Measurements from ENCODE around the gene ARHGEF37. TPM values are rescaled to one million over a fixed set of nuclear protein-coding genes. Genes with fewer than 3 reads are reported as not detected.

The ARHGEF37 gene
- total RNA-seq, 1 donor from 2014 or later = 4.1 TPM

DNA sequence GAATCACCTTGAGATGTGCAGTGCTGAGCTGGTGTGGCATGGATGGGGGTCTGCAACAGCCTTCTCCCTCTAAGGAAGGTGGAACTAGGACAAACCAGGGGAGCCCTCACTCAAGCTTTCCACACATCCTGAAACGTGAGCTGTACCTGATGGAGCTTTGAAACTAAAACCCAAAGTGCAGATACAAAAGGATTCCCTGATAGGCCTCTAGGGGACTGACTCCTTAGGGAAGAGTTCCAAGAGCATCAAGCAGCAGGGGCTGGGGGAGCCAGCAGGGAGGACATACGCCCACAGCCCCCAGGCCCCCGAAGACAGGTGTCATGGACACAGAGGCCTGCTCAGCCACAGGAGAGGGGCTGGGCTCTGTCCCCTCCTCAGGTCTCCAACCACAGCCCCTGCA, 17.7 kb downstream of the ARHGEF37 start:
- no peak for DNase-seq (ENCODE audit: low read depth)
- Histone ChIP-seq H3K4me3 (ENCODE audit: low read depth, low read length) (no peak overlapping the region), H3K27me3 (ENCODE audit: control insufficient read depth, insufficient read depth, low read length) (no peaks in the 10 kb centered on the region), H3K36me3 (ENCODE audit: control insufficient read depth, insufficient read depth, low read length) (no peaks in the 10 kb centered on the region)
- TF ChIP-seq, protein P1, sequence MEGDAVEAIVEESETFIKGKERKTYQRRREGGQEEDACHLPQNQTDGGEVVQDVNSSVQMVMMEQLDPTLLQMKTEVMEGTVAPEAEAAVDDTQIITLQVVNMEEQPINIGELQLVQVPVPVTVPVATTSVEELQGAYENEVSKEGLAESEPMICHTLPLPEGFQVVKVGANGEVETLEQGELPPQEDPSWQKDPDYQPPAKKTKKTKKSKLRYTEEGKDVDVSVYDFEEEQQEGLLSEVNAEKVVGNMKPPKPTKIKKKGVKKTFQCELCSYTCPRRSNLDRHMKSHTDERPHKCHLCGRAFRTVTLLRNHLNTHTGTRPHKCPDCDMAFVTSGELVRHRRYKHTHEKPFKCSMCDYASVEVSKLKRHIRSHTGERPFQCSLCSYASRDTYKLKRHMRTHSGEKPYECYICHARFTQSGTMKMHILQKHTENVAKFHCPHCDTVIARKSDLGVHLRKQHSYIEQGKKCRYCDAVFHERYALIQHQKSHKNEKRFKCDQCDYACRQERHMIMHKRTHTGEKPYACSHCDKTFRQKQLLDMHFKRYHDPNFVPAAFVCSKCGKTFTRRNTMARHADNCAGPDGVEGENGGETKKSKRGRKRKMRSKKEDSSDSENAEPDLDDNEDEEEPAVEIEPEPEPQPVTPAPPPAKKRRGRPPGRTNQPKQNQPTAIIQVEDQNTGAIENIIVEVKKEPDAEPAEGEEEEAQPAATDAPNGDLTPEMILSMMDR (IDR thresholded peaks at IDR 0.05; ENCODE audit: insufficient read depth, low read length, poor library complexity, severe bottlenecking) = no peak

DNA sequence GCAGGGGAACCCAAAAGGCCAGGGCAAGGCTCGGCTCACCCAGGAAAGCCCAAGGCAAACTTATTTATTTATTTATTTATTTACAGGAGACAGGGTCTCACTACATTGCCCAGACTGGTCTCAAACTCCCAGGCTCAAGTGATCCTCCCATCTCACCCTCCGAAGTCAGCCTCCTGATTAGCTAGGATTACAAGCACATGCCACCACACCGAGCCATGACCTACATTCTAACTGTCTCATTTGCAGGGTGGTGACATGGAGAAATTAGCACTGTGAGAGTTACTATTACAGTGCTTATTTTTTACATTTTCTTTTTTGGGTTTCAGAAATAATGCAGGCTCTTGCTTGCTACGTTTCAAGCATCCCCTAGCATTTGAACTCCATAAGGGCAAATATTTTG, 18.1 kb downstream of the ARHGEF37 start:
- Histone ChIP-seq H3K27me3 (ENCODE audit: control insufficient read depth, insufficient read depth, low read length) (no peaks in the 10 kb centered on the region), H3K36me3 (ENCODE audit: control insufficient read depth, insufficient read depth, low read length) (no peaks in the 10 kb centered on the region), H3K4me3 (ENCODE audit: low read depth, low read length) (no peak overlapping the region)
- DNase-seq (ENCODE audit: low read depth) = no peak
- TF ChIP-seq, protein P1 (IDR thresholded peaks at IDR 0.05; ENCODE audit: insufficient read depth, low read length, poor library complexity, severe bottlenecking) = no peak

DNA sequence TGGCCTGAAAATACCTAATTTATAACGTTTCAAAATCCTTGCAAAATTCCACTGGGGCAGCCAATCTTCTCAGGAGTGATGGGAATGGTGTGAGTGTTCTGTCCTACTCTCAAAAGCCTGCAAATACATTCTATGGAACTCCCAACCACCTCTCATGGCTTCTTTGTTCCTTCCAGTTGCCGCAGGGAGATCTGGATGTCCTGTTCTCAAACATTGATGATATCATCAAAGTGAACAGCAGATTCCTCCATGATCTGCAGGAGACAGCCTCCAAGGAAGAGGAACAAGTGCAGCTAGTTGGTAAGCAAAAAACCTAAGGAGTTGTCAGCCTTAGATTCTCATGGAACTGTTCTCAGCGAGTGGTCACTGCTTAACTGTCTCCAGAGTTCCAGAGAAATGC, 19.6 kb downstream of the ARHGEF37 start:
- TF ChIP-seq, protein P1 (IDR thresholded peaks at IDR 0.05; ENCODE audit: insufficient read depth, low read length, poor library complexity, severe bottlenecking) = no peak
- no peak for DNase-seq (ENCODE audit: low read depth)
- Histone ChIP-seq H3K4me3 (ENCODE audit: low read depth, low read length) (no peak overlapping the region), H3K27me3 (ENCODE audit: control insufficient read depth, insufficient read depth, low read length) (no peaks in the 10 kb centered on the region), H3K36me3 (ENCODE audit: control insufficient read depth, insufficient read depth, low read length) (no peaks in the 10 kb centered on the region)

DNA sequence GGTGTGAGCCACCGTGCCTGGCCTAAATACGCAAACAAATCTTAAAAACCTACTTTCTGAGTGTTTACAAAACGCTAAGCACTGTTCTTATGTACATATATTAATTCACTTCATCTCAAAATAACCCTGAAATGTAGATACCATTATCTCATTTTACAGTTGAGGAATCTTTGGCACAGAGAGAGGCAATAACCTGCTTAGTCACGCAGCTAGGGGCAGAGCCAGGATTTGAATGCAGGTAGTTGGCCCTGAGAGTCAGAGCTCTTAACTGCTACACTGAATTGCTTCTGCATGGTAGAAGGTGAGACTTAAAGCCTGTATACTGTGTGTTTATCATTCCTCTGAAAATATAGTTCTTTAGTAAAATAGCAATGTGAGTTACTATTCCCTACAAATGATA, 21.9 kb downstream of the ARHGEF37 start:
- Histone ChIP-seq H3K4me3 (ENCODE audit: low read depth, low read length) (no peak overlapping the region), H3K27me3 (ENCODE audit: control insufficient read depth, insufficient read depth, low read length) (no peaks in the 10 kb centered on the region), H3K36me3 (ENCODE audit: control insufficient read depth, insufficient read depth, low read length) (no peaks in the 10 kb centered on the region)
- DNase-seq (ENCODE audit: low read depth) = no peak
- TF ChIP-seq, protein P1 (IDR thresholded peaks at IDR 0.05; ENCODE audit: insufficient read depth, low read length, poor library complexity, severe bottlenecking) = no peak

DNA sequence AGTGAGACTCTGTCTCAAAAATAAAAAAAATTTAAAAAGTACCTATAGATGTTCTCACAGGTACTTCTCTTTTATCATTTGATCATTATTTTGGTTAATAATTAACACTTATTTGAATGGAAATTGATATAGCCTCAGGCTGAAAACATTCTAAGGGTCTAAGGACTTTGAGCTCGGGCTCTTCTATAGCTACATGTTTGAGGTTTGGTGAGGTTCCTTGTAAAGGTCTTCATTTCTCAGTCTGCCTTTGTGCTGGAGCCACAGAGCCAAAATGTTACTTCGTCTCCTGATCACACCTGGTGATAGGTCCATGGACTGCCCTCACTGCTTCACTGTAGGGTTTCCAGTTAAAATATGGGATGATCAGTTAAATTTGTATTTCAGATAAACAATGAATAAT, 22.6 kb downstream of the ARHGEF37 start:
- no peak for DNase-seq (ENCODE audit: low read depth)
- Histone ChIP-seq H3K4me3 (ENCODE audit: low read depth, low read length) (no peak overlapping the region), H3K27me3 (ENCODE audit: control insufficient read depth, insufficient read depth, low read length) (no peaks in the 10 kb centered on the region), H3K36me3 (ENCODE audit: control insufficient read depth, insufficient read depth, low read length) (no peaks in the 10 kb centered on the region)
- TF ChIP-seq, protein P1 (IDR thresholded peaks at IDR 0.05; ENCODE audit: insufficient read depth, low read length, poor library complexity, severe bottlenecking) = no peak

DNA sequence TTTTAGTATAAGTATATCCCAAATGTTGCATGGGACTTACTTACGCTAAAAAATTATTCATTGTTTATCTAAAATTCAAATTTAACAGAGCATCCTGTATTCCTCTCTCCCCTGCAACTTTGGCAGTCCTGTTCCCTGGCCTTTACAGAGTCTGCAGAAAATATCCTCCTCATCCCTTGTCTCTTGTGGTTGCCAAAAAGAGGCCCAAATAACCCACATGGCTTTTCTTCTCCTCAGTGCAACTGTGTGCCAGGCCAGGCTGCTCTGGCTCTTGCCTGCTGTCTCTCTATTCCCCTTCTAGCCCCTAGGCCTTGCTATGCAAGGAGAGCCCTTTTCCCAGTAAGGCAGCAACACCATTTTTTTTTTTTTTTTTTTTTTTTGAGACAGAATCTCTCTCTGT, 23.0 kb downstream of the ARHGEF37 start:
- Histone ChIP-seq H3K36me3 (ENCODE audit: control insufficient read depth, insufficient read depth, low read length) (no peaks in the 10 kb centered on the region), H3K4me3 (ENCODE audit: low read depth, low read length) (no peak overlapping the region), H3K27me3 (ENCODE audit: control insufficient read depth, insufficient read depth, low read length) (no peaks in the 10 kb centered on the region)
- no peak for DNase-seq (ENCODE audit: low read depth)
- TF ChIP-seq, protein P1 (IDR thresholded peaks at IDR 0.05; ENCODE audit: insufficient read depth, low read length, poor library complexity, severe bottlenecking) = no peak

Data from kidney epithelial cell (primary cell).